ENCODE results near the gene TEX38. TPM values are rescaled to one million over a fixed set of nuclear protein-coding genes. Genes with fewer than 3 reads are reported as not detected.

Gene TEX38
- total RNA-seq, 1 experiment from 2014 or later = not detected

- ChIA-PET POLR2A (ENCODE audit: unreplicated experiment) (interaction anchor here (0.5 to 0.7 kb wide), 3 partner anchors 13 to 53 kb away, joined by 3 to 11 read pairs (median 5); no protein-coding TSS in a partner anchor), CTCF (no interaction called here)
- peak within 1 kb of the TSS; percentile 84 for H3K9ac ChIP-seq (ENCODE audit: low read length)
- peak within 1 kb of the TSS; percentile 96 for H3K4me3 ChIP-seq (ENCODE audit: low read length)
- H3K27me3 ChIP-seq (ENCODE audit: low read length) = no peaks in the 10 kb centered on the region
- no peaks in the 10 kb centered on the region for H3K9me2 ChIP-seq (replicated peaks; ENCODE audit: low read length)
- TF ChIP-seq CTCF (conservative IDR thresholded peaks at IDR 0.05; ENCODE audit: low read depth, low read length) (no peak), EZH2phosphoT487 (IDR thresholded peaks at IDR 0.05; ENCODE audit: borderline replicate concordance, low read length) (no peak), EZH2 (IDR thresholded peaks at IDR 0.05; ENCODE audit: low read length, unreplicated experiment) (no peak)
- peak within 1 kb of the TSS; percentile 92 for H3K4me2 ChIP-seq (ENCODE audit: low read length)
- ATAC-seq = peak; percentile 79
- H3K79me2 ChIP-seq (ENCODE audit: low read length) = peaks cover 26% of the 10 kb centered on the region
- BruUV-seq (replicated peaks) = no TSS peak
- H3K36me3 ChIP-seq (ENCODE audit: low read depth, low read length) = peaks cover 22% of the 10 kb centered on the region
- H3K4me1 ChIP-seq (ENCODE audit: insufficient read depth, low read length) = peaks cover 10% of the 10 kb centered on the region
- H3K27ac ChIP-seq (ENCODE audit: low read length) = no peak within 1 kb of the TSS
- no peaks in the 10 kb centered on the region for H3K9me3 ChIP-seq (ENCODE audit: low read length)
- no peaks in the 10 kb centered on the region for H3F3A ChIP-seq (ENCODE audit: low read length, unreplicated experiment)
- no peaks in the 10 kb centered on the region for H4K20me1 ChIP-seq (ENCODE audit: low read length)
- DNase-seq = peak; percentile 67
- peak within 1 kb of the TSS; percentile 93 for H2AFZ ChIP-seq (ENCODE audit: low read length)
- intact Hi-C loops (cut with micrococcal nuclease) = no loop called here
Measured at GRCh38 chr1:46667782-46668760, 3.6 kb upstream of the TEX38 start, which contains the start of gene ATPAF1. Gene ATPAF1, minus strand, starts transcription at chr1:46668364. Its CDS starts 42 bp downstream, at chr1:46668322.

GRCh38 chr1:46670134-46670533, 1.5 kb upstream of the TEX38 start:
- intact Hi-C loops (cut with micrococcal nuclease) = no loop called here
- Histone ChIP-seq H3F3A (ENCODE audit: low read length, unreplicated experiment) (no peaks in the 10 kb centered on the region), H3K4me1 (ENCODE audit: insufficient read depth, low read length) (peaks cover 21% of the 10 kb centered on the region), H3K4me3 (ENCODE audit: low read length) (no peak overlapping the region), H2AFZ (ENCODE audit: low read length) (no peak overlapping the region), H3K9me2 (replicated peaks; ENCODE audit: low read length) (no peaks in the 10 kb centered on the region), H3K27ac (ENCODE audit: low read length) (no peak overlapping the region), H3K27me3 (ENCODE audit: low read length) (no peaks in the 10 kb centered on the region), H4K20me1 (ENCODE audit: low read length) (no peaks in the 10 kb centered on the region), H3K4me2 (ENCODE audit: low read length) (no peak overlapping the region), H3K9ac (ENCODE audit: low read length) (no peak overlapping the region), H3K9me3 (ENCODE audit: low read length) (no peaks in the 10 kb centered on the region), H3K36me3 (ENCODE audit: low read depth, low read length) (peaks cover 6% of the 10 kb centered on the region; the same call in 1 of the 2 replicates), H3K79me2 (ENCODE audit: low read length) (peaks cover 26% of the 10 kb centered on the region)
- ChIA-PET CTCF (no interaction called here), POLR2A (ENCODE audit: unreplicated experiment) (no interaction called here)
- TF ChIP-seq CTCF (conservative IDR thresholded peaks at IDR 0.05; ENCODE audit: low read depth, low read length) (no peak), EZH2phosphoT487 (IDR thresholded peaks at IDR 0.05; ENCODE audit: borderline replicate concordance, low read length) (no peak), EZH2 (IDR thresholded peaks at IDR 0.05; ENCODE audit: low read length, unreplicated experiment) (no peak)
- no TSS peak for BruUV-seq (replicated peaks)
- ATAC-seq (no peak), DNase-seq (no peak)

DNA sequence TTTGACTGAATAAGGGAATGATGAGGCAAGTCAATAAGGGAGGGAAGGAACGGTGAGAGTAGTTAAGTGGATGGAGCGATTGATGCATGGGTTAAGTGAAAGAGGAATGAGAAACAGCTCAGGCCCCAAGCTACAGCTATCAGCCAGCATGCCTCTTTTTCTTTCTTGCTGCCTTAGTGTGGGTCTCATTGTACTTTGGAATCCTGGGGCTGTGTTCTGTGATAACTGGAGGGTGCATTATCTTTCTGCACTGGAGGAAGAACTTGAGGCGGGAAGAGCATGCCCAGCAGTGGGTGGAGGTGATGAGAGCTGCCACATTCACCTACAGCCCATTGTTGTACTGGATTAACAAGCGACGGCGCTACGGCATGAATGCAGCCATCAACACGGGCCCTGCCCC, 1.0 kb downstream of the TEX38 start:
- no peak for TF ChIP-seq CTCF (conservative IDR thresholded peaks at IDR 0.05; ENCODE audit: low read depth, low read length)
- Histone ChIP-seq H3K4me2 (ENCODE audit: low read length) (no peak overlapping the region), H3K79me2 (ENCODE audit: low read length) (peaks cover 2% of the 10 kb centered on the region), H3K4me1 (ENCODE audit: insufficient read depth, low read length) (peaks cover 11% of the 10 kb centered on the region), H3K4me3 (ENCODE audit: low read length) (no peak overlapping the region), H3K9ac (ENCODE audit: low read length) (no peak overlapping the region), H3F3A (ENCODE audit: low read length, unreplicated experiment) (no peaks in the 10 kb centered on the region), H4K20me1 (ENCODE audit: low read length) (no peaks in the 10 kb centered on the region), H3K27ac (ENCODE audit: low read length) (no peak overlapping the region), H3K9me3 (ENCODE audit: low read length) (no peaks in the 10 kb centered on the region), H3K27me3 (ENCODE audit: low read length) (no peaks in the 10 kb centered on the region), H3K36me3 (ENCODE audit: low read depth, low read length) (peaks cover 22% of the 10 kb centered on the region; the same call in 1 of the 2 replicates), H3K9me2 (replicated peaks; ENCODE audit: low read length) (no peaks in the 10 kb centered on the region), H2AFZ (ENCODE audit: low read length) (no peak overlapping the region)
- ChIA-PET CTCF (no interaction called here), POLR2A (ENCODE audit: unreplicated experiment) (no interaction called here)
- ATAC-seq (no peak), DNase-seq (no peak)
- intact Hi-C loops (cut with micrococcal nuclease) = no loop called here
- BruUV-seq (replicated peaks) = no TSS peak
